Stimulated activated CD4-positive, alpha-beta T cell treated with anti-CD3 and anti-CD28 coated beads, Interleukin-15, amount 100 ng/mL, for 24 hours (primary cell): Measurements from ENCODE around the gene UBASH3B.
"Not testable (repeated sequence)": the region's sequence is repeated elsewhere in the genome, so short reads cannot be mapped to it uniquely, and the experiment has no call there.

Experiments
- DNase-seq: peaks from one replicate; pipeline ENCODE4 v3.0.0-alpha.2; 2020

The UBASH3B gene, protein sequence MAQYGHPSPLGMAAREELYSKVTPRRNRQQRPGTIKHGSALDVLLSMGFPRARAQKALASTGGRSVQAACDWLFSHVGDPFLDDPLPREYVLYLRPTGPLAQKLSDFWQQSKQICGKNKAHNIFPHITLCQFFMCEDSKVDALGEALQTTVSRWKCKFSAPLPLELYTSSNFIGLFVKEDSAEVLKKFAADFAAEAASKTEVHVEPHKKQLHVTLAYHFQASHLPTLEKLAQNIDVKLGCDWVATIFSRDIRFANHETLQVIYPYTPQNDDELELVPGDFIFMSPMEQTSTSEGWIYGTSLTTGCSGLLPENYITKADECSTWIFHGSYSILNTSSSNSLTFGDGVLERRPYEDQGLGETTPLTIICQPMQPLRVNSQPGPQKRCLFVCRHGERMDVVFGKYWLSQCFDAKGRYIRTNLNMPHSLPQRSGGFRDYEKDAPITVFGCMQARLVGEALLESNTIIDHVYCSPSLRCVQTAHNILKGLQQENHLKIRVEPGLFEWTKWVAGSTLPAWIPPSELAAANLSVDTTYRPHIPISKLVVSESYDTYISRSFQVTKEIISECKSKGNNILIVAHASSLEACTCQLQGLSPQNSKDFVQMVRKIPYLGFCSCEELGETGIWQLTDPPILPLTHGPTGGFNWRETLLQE

DNA sequence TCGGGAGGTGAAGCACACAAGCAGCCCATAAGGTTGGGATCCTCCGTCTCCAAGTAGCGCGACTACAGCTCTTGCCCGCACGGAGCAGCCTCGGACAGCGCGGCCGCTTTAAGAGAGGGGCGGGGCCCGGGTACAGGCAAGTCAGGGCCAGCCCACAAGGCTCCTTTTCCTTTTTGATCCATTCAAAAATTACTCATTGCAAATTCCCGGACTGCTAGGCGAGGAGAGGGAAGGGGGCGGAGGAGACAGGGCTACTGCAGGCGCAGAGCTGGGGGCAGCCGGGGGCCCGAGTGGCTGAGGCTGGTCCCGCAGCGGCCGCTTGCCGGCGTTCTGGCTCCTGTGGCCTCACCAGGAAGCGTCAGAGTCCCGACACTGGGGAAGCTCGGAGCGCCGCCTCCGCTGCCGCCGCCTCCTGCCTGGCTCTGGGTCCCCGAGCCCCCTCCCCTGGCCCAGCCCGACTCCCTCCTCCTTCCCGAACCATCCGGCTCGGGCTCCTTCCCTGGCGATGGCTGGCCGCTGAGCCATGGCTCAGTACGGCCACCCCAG is at the start of gene UBASH3B:
Gene UBASH3B (plus strand): TSS at position 196 of the 546 bp plus-strand sequence. CDS start 328 bp downstream, at position 524.
- DNase-seq: peak; percentile 83

DNA sequence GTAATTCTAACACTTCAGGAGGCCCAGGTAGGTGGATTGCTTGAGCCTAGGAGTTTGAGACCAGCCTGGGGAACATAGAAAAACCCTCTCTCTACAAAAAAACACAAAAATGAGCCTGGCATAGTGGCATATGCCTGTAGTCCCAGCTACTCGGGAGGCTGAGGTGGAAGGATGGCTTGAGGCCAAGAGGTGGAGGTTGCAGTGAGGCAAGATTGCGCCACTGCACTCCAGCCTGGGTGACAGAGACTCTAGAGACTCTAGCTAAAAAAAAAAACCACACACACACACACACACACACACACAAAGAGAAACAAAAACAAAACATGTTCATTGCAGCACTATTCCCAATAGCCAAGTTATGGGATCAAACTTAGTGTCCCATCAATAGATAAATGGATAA is 48.4 kb upstream of the UBASH3B start:
- DNase-seq: not testable (repeated sequence)

DNA sequence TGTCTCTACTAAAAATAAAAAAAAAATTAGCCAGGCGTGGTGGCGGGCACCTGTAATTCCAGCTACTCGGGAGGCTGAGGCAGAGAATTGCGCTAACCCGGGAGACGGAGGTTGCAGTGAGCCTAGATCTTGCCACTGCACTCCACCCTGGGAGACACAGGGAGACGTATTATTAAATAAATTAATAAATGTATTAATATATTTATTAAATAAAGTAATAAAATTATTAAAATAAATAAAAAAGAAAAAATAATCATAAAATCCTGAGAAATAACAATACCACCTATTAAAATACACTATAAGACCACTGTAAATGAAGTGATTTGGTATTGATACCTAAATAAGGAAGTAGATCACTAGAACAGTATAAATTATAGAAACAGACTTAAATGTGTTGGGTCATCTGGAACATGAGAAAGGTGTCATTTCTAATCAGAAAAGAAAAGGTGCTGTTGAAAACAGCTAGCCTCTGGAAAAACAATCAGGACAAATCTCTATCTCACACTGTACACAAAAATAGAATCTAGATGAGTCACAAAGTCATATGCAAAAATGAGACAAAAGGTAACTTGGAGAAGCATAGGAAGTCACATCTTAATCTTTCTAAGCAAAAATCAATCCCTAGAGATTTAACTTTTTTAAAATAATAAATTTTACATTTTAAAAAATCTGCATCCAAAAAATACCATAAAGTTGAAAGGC is 43.2 kb upstream of the UBASH3B start:
- DNase-seq: no peak

DNA sequence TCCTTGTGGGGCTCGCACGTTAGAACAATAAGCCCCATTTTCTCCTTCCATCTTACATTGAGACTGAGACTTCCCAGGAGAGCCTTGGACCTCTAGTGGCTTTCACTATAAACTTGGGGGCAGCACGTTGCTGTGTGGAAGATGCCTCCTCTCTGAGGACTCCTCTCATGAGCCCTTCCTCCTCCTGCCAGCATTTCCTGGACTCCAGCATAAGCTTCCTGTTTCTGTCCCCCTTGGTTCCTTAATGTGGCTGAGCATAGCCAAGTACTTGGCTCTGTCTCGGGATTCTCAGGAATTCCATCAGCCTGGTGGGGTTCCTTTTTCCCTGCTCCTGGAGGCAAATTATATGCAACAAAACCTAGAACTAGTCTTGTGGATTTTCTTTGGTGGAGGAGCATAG is 38.8 kb upstream of the UBASH3B start:
- DNase-seq: no peak

DNA sequence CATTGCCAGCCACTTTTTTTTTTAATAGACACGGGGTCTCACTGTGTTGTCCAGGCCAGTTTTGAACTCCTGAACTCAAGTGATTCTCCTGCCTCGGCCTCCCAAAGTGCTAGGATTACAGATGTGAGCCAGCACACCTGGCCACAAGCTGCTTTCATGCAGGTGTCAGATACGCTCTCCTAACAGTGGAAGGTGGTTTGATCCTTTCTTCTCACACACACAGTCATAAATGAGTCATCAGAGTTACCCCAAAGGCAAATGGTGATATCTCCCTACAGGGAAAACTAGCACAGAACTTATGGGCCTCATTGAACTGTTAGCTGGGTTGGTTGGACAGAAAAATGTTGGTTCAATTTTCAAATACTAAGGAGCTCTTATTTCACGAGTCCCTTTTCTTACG is 38.2 kb upstream of the UBASH3B start:
- DNase-seq: no peak

DNA sequence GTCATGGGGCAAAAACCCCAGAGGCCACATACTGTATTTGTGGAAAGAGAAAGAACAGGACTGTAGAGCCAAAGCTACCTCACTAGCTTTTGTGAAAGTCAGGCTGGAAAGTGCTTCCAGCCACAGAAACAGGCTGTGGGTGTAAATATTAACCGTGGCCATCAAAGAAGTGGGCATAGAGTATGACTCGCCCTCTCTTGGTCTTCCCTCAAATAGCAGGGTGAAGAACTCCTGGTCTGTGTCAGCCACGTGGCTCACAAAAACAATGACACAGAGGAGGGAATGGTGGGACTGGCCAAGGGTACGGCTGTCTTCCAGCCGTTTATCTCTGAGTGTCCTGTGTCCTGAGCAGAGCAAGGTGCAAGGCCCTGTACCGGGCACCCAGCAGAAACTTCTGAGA is 37.6 kb upstream of the UBASH3B start:
- DNase-seq: no peak

DNA sequence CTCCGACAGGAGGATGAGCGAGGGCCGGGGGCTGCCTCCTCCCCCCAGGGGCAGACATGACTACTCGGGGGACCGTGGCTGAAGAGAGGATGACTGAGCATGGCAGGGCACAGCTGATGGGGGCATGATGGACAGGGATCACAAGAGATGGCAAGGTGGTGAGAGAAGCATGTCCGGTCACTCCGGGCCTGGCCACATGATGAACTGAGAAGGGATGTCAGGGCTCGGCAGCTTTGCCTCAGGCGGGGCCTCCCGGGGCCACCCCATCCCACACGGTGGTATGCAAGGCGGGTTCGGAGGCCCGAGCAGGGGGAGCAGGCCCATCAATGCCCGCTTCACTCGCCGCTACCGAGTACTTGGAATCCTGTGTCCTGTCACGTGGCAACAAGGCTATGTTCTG is 36.6 kb upstream of the UBASH3B start:
- DNase-seq: no peak

DNA sequence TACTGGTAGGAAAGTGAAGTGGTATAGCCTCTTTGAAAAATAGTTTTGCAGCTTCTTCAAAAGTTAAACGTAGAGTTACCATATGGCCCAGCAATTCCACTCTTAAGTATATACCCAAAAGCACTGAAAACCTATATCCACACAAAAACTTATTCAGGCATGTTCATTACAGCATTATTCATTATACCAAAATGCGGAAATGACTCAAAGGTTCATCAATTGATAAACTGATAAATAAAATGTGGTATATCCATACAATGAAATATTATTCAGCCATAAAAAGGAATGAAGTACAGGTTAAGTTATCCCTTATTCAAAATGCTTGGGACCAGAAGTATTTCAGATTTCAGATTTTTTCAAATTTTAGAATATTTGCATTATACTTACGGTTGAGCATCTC is 35.8 kb upstream of the UBASH3B start:
- no peak for DNase-seq

DNA sequence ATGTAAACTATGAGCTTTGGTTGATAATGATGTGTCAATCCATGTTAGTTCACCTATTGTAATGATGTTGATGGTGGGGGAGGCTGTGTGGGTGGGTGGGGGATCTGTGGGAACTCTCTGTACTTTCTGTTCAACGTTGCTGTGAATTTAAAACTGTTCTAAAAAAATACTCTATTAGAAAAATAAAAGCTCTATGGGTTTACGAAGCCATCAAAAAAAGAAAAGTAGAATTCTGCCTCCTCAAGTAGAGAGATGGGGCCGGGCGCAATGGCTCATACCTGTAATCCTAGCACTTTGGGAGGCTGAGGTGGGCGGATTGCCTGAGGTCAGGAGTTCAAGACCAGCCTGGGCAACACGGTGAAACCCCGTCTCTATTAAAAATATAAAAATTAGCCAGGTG is 30.0 kb upstream of the UBASH3B start:
- DNase-seq: not testable (repeated sequence)

DNA sequence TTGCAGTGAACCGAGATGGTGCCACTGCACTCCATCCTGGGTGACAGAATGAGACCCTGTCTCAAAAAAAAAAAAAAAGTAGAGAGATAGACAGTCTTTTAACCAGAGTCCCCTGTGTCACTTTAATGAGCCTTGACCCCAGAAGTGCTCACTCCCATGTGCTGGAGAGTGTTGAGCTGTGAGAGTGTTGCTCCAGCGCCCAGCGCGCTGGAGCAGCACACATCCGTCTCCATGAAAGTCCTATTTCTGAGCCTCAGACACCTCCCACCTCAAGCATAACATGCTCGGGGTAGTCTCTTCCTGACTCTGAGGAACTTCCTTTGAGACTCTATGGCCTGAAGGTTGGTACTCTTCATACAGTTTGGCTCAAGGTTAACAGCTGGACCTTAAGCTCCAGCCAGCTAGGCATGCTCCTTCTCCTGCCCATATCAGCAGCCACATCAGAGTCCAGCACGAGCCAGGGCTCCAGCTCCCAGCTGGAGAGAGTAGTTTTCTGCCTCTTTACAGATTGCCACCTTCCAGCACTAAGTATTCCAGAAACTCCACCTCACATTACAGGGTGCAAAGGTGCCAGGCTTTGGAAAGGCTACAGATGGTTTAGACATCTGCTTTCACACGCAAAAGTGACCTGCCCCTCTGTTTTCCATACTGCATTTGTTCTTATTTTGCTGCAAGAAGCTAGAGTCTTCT is 29.4 kb upstream of the UBASH3B start:
- no peak for DNase-seq

DNA sequence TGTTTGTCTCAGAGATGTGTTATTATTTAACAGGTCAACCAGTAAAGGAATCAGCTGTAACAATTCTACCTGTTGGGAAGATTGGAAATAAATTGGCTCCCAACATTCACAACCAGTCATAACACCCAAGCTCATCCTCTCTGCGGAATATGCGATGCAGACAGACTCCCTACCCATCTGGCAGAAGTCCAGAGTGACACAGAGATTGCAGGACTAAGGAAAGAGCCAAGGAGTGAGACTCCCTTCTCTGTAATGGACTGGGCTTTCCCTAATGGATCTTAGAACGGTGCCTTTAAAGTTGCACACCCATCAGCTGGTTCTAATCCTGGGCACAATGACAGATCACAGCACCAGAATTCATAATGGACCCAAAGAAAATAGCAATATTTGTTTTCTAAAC is 27.8 kb upstream of the UBASH3B start:
- no peak for DNase-seq

DNA sequence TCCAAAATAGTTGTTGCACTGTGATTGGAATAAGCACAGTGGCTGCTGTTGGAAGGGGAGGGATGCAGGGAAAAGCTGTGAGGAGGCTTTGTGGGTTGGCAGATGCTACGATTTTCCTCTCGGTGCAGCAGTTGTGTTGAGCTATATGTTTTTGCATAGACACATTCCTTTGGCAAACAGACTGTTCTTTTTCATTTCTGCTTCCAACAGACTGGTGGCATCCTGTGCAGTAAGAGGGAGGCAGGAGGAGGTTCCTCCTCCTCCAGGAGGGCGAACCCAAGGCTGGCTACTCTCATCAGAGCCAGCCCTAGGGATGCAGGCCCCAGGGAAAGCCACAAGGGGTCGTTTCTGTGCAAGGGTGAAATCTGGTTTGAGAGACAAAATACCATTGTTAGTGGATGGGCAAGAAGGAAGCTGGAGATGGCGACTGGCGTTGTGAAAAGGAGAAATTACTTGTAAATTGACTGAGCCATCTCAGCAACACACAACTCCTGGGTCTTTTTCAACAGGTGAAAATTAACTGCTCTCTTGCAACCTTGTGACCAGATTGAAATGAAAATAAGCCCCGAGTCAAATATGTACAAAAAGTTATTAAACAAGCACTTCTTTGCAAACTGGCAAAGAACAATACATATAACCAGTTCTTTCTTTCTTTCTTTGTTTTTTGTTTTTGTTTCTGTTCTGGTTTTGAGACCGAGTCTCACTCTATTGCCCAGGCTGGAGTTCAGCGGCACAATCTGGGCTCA is 26.5 kb upstream of the UBASH3B start:
- peak; percentile 77 for DNase-seq

DNA sequence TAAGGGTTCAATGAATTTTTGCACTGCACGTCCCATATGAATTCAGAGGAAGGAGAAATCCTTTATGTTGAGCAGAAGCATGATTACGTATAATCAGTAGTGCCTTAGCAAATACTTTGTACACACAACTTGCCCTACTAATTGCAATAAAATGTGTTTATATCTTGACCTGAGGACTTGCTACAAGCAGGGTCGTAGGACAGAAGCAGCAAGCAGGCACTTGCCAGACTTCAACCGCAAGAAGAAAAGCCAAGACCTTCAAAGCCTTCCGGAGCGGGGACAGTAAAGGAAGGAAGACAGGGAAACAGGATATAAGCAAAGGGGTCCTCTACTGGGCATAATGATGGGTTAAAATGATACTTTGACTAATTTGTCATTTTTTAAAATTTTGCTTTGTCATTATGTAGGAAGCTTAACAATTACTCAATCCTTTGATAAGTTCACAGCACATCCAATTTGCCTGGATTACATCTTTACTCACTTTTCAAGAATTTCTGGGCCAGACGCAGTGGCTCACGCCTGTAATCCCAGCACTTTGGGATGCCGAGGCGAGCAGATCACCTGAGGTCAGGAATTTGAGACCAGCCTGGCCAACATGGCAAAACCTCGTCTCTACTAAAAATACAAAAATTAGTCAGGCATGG is 23.2 kb upstream of the UBASH3B start:
- DNase-seq: no peak

DNA sequence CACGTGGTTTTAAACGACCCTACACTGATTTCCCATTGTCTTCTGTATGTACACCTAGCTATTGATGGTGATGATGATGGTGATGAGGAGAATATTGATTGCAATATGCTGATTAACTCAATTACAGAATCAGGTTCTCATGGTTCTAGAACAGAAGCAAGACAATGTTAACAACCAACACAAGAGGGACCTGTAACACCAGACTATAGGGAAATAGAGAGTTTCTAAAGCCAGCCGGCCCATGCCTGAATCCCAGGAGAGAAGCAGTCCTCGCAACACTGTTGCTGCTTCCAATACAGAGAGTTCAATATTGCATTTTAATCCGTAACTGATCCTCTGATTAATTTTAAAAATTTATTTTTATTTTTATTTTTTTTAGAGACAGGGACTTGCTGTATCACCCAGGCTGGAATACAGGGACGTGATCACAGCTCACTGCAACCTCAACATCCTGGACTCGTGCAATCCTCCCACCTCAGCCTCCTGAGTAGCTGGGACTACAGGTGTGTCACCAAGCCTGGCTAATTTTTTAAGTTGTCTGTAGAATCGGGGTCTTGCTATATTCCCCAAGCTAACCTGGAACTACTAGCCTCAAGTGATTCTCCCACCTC is 22.2 kb upstream of the UBASH3B start:
- DNase-seq: peak; percentile 19

DNA sequence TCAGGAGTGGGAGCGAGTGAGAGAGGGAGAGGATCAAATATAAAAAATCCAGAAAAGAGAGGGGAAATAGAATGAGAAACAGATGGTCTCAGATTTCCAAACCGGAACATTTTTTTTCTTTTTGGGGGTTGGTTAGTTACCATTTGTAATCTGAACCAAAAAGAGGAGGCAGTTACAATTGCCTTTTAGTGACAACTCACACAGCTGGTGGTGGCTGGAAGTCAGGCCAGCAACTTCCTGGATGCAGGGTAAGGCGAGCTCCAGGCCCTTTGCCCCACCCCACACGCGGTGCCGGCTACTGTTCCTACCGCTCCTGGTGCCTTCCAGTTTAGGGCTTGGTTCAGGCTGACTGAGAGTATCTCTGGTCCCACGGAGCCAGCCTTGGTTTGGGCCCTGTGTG is 21.0 kb upstream of the UBASH3B start:
- no peak for DNase-seq

DNA sequence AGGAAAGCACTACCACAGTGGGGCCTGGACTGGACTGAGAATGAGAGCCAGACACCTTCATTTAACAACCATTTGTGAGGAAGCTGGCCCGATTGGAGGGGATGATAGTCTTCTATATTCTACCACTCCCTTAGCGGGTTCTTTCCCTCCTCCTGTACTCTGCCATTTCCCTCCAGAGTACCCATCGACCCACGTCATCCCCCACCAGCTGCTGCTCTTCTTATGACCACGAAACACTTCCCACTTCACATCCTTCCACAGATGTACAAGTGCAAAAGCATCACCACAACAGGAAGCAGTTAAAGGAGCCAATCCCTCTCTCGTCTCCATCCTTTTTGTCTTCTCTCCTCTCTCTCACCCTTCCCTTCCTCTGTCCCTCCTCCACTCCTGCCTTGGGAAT is 18.0 kb upstream of the UBASH3B start:
- DNase-seq: peak; percentile 16

DNA sequence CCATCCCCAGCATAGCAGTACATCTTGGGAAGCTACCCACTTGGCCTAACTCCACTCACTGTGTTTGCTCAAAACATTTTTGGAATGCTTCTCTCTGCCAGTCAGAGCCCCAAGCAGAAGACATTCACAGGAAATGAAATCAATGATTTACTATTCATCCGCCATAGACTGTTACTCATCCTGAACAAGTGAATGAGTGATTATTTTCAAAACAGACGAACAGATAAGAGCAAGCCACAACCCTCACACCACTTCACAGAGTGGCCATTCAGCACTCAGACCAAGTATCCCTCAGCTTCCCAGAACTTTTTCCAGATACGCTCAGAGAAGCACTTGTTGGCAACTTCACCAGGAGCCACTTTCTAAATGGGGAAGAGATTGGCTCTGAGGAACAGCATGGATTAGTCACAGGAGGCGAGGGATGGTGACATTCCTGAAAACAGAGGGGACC is 13.0 kb upstream of the UBASH3B start:
- DNase-seq: no peak

DNA sequence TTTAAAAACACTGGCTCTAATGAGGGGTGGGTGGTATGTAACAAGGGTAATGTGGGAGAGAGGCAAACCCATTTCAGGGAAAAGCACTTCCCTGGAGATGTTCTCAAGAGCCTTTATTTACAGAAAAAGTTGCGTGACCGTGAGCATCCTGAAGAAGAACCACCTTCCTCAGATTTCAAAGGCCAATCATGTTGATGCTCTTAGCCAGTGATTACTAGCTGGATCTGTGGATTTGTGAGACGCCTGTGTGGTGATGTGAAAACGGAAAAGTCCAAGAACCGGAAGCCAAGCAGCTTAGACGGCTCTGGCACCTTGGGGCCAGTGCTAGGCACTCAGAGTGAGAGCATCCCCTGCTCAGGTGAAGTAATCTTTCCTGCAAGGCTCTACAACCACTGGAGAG is 12.6 kb upstream of the UBASH3B start:
- DNase-seq: no peak

DNA sequence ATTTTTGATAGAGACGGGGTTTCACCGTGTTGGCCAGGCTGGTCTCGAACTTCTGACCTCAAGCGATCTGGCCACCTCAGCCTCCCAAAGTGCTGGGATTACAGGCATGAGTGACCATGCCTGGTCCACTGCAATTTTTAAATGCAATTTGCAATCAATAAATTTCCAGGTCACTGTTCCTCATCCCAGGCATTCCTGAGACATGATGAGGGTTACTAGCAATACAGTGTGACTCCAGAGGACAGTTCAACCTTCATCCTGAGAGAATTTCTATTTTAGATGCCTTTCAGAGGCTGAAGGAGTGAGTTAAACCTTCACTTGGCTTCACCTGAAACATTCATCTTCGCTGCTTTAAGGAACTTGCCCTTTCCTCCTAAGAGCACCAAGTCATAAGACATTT is 9.7 kb upstream of the UBASH3B start:
- no peak for DNase-seq

DNA sequence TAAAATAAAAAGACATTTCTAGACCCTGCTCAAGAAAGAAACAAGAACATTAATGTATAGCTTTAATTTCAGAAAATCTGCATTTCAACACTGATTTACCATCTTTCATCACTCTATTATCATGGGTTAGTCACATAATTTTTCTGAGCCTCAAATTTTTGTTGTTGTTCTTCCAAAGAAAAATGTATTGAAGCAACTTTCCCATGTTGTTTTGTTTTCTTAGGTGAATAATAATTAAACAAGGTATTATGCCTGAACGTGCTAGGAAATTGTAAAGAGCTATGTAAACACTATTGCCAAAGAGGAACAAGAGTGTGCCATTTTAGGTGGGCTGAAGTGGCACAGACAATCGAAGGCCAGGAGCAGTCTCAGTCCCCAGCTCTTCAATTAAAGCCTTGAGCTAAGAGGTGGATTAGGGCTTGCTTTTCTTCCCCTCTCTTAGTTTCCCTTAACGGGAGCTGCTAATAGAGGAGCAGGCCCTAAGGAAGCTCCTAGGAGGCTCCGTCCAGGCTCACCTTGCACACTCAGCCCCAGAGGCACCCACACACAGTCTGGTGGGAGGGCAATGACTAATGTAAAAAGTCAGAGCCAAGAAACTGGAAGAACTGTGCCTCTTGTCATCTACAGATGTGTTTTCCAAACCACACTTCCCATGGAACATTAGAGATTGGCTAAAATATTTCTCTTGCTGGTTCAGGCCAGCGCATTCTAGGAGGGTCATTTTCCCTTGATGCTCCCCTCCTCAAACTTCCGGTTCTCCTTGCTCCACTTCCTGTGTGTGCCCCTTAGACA is 8.8 kb upstream of the UBASH3B start:
- DNase-seq: no peak
